SJSA1 (cell line): ENCODE results near the gene METTL24. TPM values are rescaled to one million over a fixed set of nuclear protein-coding genes. Genes with fewer than 3 reads are reported as not detected.
A peak's percentile ranks its signal among the peaks of the same experiment; 100 is the strongest.

Experiments
- DNase-seq, 2 experiments: peaks; one replicate each; pipeline ENCODE4 v3.0.0-alpha.2; 2015 to 2020; ENCODE audit warnings: low spot score in 2 of 2, low read depth in 1 of 2
- H3K27ac ChIP-seq: fragments of 250-450 bp; sonication (Bioruptor Pico); 2 replicates; pipeline ENCODE4 v1.5.1; 2020; ENCODE audit warnings: mild to moderate bottlenecking, moderate library complexity
- H3K27me3 ChIP-seq: fragments of 250-450 bp; sonication (Bioruptor Pico); replicated peaks from 2 replicates; pipeline ENCODE4 v1.5.1; 2020; ENCODE audit warnings: mild to moderate bottlenecking, moderate library complexity
- H3K36me3 ChIP-seq: fragments of 250-450 bp; sonication (Bioruptor Pico); 2 replicates; pipeline ENCODE4 v1.5.1; 2020; ENCODE audit warnings: mild to moderate bottlenecking
- H3K4me1 ChIP-seq: fragments of 250-450 bp; sonication (Bioruptor Pico); replicated peaks from 2 replicates; pipeline ENCODE4 v1.6.1; 2021; ENCODE audit warnings: mild to moderate bottlenecking
- H3K4me3 ChIP-seq: fragments of 250-450 bp; sonication (Bioruptor Pico); 2 replicates; pipeline ENCODE4 v1.5.1; 2020; ENCODE audit warnings: mild to moderate bottlenecking
- H3K9me3 ChIP-seq: fragments of 250-450 bp; sonication (Bioruptor Pico); replicated peaks from 2 replicates; pipeline ENCODE4 v1.5.1; 2020; ENCODE audit warnings: mild to moderate bottlenecking
- total RNA-seq: library from RNA; depleted of rRNA; stranded (reverse); fragments of >200 nt; shearing (Covaris generic); gene quantifications from 2 replicates; pipeline ENCODE4 v1.2.3, GENCODE V29; 2014

The METTL24 gene
- total RNA-seq, 1 experiment from 2014 or later = 0.58 TPM

- no peak for DNase-seq
- H3K4me3 ChIP-seq = no peak overlapping the region
- H3K27ac ChIP-seq = no peak overlapping the region
- H3K27me3 ChIP-seq = no peaks in the 10 kb centered on the region
- no peaks in the 10 kb centered on the region for H3K36me3 ChIP-seq
- H3K4me1 ChIP-seq = no peaks in the 10 kb centered on the region
- no peaks in the 10 kb centered on the region for H3K9me3 ChIP-seq
These were observed 20.4 kb upstream of the METTL24 start for GRCh38 chr6:110378552-110378951.

GRCh38 chr6:110369066-110369465 is 10.9 kb upstream of the METTL24 start:
- no peaks in the 10 kb centered on the region; the same call in 1 of the 2 replicates for H3K27me3 ChIP-seq
- no peaks in the 10 kb centered on the region for H3K36me3 ChIP-seq
- no peak for DNase-seq

GRCh38 chr6:110368284-110368683 is 10.1 kb upstream of the METTL24 start:
- Histone ChIP-seq H3K36me3 (no peaks in the 10 kb centered on the region), H3K4me3 (no peak overlapping the region), H3K9me3 (no peaks in the 10 kb centered on the region), H3K27me3 (no peaks in the 10 kb centered on the region; the same call in 1 of the 2 replicates), H3K4me1 (peaks cover 35% of the 10 kb centered on the region), H3K27ac (no peak overlapping the region)
- no peak for DNase-seq

More at GRCh38 chr6:110369066-110369465, 10.9 kb upstream of the METTL24 start:
- Histone ChIP-seq H3K4me3 (no peak overlapping the region), H3K4me1 (peaks cover 27% of the 10 kb centered on the region), H3K9me3 (no peaks in the 10 kb centered on the region), H3K27ac (no peak overlapping the region)

- H3K36me3 ChIP-seq = no peaks in the 10 kb centered on the region
- H3K9me3 ChIP-seq = no peaks in the 10 kb centered on the region
- DNase-seq = no peak
- H3K4me3 ChIP-seq = no peak overlapping the region
- H3K27ac ChIP-seq = no peak overlapping the region
- peaks cover 40% of the 10 kb centered on the region for H3K4me1 ChIP-seq
- H3K27me3 ChIP-seq = no peaks in the 10 kb centered on the region; the same call in 1 of the 2 replicates
These were observed 9.7 kb upstream of the METTL24 start for GRCh38 chr6:110367825-110368224.

- no peaks in the 10 kb centered on the region; the same call in 1 of the 2 replicates for H3K27me3 ChIP-seq
- DNase-seq = no peak
- no peaks in the 10 kb centered on the region; the same call in 1 of the 2 replicates for H3K9me3 ChIP-seq
- no peaks in the 10 kb centered on the region for H3K36me3 ChIP-seq
- no peak overlapping the region for H3K27ac ChIP-seq
- peaks cover 43% of the 10 kb centered on the region for H3K4me1 ChIP-seq
- H3K4me3 ChIP-seq = no peak overlapping the region
These were observed 8.8 kb upstream of the METTL24 start for GRCh38 chr6:110366975-110367374.

DNA sequence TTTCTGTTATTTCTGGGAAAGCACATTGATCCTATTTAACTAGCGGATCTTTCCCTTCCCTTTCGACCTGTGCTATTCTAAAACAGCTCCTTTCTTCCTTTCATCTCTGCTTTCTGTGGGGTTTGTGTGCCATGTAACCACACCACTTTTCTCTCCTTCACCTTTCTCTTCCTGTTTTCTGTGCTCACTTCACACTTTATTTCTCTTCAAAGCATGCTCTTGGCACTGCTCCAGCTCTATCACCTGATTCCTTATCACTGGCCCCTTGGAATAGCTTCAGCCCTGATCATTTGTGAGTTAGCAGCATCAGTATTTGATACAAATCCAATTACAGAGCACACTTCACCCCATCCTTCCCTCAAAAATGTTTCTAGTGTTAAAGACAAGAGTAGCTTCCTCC is 8.1 kb upstream of the METTL24 start:
- Histone ChIP-seq H3K4me3 (no peak overlapping the region), H3K36me3 (no peaks in the 10 kb centered on the region), H3K27ac (no peak overlapping the region), H3K4me1 (peaks cover 43% of the 10 kb centered on the region), H3K27me3 (no peaks in the 10 kb centered on the region; the same call in 1 of the 2 replicates), H3K9me3 (no peaks in the 10 kb centered on the region; the same call in 1 of the 2 replicates)
- no peak for DNase-seq

DNA sequence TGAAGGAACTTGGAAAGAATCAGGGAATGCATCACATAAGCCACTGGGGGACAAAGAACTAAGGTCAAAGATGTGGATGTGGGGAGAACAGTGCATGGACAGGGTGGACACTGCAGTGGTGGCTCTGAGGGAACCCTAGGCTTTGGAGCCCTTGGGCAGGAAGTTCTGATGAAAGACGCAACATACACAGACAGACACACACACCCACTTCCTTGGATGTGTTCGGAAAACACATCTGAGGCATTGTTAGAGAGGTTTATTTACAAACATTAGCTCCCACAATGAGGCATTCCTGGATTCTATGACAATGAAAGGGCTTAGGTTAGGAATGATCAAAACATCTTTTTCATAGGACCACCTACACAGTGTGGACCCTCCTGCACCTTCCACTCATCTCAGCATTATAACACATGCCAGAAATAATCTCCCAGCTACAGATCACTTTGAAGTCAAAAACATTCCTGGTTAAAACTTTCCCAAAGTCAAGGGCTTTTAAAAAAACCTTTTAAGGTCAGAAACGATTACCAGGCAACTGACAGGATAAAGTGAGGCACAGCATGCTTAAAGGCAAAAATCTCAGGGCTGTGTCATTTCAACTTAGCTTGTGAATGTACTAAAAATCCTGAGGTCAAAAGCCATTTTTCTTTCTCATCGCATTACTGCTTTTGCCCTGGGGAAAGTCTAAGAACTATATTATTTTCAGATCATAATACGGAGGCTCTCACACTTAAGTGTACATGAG is 6.4 kb upstream of the METTL24 start:
- DNase-seq = peak; percentile 58 to 84
- Histone ChIP-seq H3K9me3 (no peaks in the 10 kb centered on the region; the same call in 1 of the 2 replicates), H3K4me1 (peaks cover 43% of the 10 kb centered on the region), H3K36me3 (no peaks in the 10 kb centered on the region), H3K27ac (peak overlapping the region; percentile 69), H3K4me3 (no peak overlapping the region), H3K27me3 (no peaks in the 10 kb centered on the region; the same call in 1 of the 2 replicates)

GRCh38 chr6:110363748-110364147 is 5.6 kb upstream of the METTL24 start:
- DNase-seq = peak in 1 of 2 experiments; percentile 37
- no peak overlapping the region for H3K4me3 ChIP-seq
- no peaks in the 10 kb centered on the region; the same call in 1 of the 2 replicates for H3K27me3 ChIP-seq
- no peaks in the 10 kb centered on the region; the same call in 1 of the 2 replicates for H3K9me3 ChIP-seq
- peak overlapping the region; percentile 42 for H3K27ac ChIP-seq
- peaks cover 42% of the 10 kb centered on the region for H3K4me1 ChIP-seq
- no peaks in the 10 kb centered on the region for H3K36me3 ChIP-seq

DNA sequence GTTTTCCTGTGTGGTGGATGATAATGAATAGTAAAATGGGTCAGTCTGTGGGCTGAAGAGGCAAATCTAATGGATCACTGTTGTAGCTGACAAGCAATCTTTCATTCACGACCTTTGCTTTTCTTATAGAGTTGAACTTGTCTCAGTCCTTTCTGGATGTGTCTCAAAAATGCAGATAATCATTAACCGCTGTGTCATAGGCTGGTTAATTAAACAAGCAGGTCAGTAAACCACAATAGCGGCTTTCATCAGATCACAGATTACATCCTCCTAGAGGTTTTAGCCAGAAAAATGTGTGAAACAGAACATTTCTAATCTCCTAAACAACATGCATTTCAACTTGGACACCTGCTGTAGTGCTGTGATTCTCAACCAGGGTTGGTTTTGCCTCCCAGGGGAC is 2.5 kb upstream of the METTL24 start:
- no peak overlapping the region for H3K4me3 ChIP-seq
- DNase-seq = no peak
- H3K27ac ChIP-seq = no peak overlapping the region
- peaks cover 34% of the 10 kb centered on the region for H3K4me1 ChIP-seq
- H3K36me3 ChIP-seq = no peaks in the 10 kb centered on the region
- no peaks in the 10 kb centered on the region; the same call in 1 of the 2 replicates for H3K9me3 ChIP-seq
- 0 out of 2 replicates have a peak, but pooled peaks cover 2% of the 10 kb centered on the region for H3K27me3 ChIP-seq

DNA sequence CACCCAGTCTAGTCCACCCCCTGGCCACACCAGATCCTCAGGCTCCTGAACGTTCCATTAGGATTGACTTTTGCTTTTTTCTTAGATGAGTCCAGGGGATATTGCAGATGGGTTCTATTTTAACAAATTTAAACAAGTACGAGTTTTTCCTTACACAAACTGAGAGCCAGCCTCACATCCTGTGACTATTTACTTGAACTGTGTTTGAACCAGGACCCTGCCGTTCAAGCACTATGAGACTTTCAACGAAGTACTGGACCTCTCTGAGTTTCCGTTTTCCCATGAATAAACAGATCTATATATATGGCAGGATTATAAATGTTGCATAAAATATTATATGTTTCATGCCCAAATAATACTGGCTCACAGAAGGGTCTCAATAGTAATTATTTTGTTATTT is 1.4 kb upstream of the METTL24 start:
- H3K27ac ChIP-seq = no peak overlapping the region
- 0 out of 2 replicates have a peak, but pooled peaks cover 2% of the 10 kb centered on the region for H3K27me3 ChIP-seq
- no peak for DNase-seq
- no peaks in the 10 kb centered on the region for H3K36me3 ChIP-seq
- H3K4me1 ChIP-seq = peaks cover 30% of the 10 kb centered on the region
- H3K9me3 ChIP-seq = no peaks in the 10 kb centered on the region; the same call in 1 of the 2 replicates
- H3K4me3 ChIP-seq = no peak overlapping the region

GRCh38 chr6:110358553-110359160 is 508 bp upstream of the METTL24 start:
- H3K27me3 ChIP-seq = 0 out of 2 replicates have a peak, but pooled peaks cover 2% of the 10 kb centered on the region
- no peak overlapping the region for H3K27ac ChIP-seq
- DNase-seq = no peak
- H3K9me3 ChIP-seq = no peaks in the 10 kb centered on the region; the same call in 1 of the 2 replicates
- H3K4me3 ChIP-seq = no peak overlapping the region
- peaks cover 21% of the 10 kb centered on the region for H3K4me1 ChIP-seq
- no peaks in the 10 kb centered on the region for H3K36me3 ChIP-seq

- no peak overlapping the region for H3K27ac ChIP-seq
- H3K9me3 ChIP-seq = no peaks in the 10 kb centered on the region
- H3K4me1 ChIP-seq = peaks cover 9% of the 10 kb centered on the region
- H3K27me3 ChIP-seq = 0 out of 2 replicates have a peak, but pooled peaks cover 2% of the 10 kb centered on the region
- no peak overlapping the region for H3K4me3 ChIP-seq
- H3K36me3 ChIP-seq = no peaks in the 10 kb centered on the region
- DNase-seq = no peak
These were observed 868 bp downstream of the METTL24 start for GRCh38 chr6:110357298-110357663.

GRCh38 chr6:110356778-110357177 is 1.4 kb downstream of the METTL24 start:
- no peaks in the 10 kb centered on the region for H3K36me3 ChIP-seq
- H3K4me3 ChIP-seq = no peak overlapping the region
- no peaks in the 10 kb centered on the region for H3K9me3 ChIP-seq
- 0 out of 2 replicates have a peak, but pooled peaks cover 2% of the 10 kb centered on the region for H3K27me3 ChIP-seq
- DNase-seq = no peak
- peaks cover 9% of the 10 kb centered on the region for H3K4me1 ChIP-seq
- H3K27ac ChIP-seq = no peak overlapping the region

DNA sequence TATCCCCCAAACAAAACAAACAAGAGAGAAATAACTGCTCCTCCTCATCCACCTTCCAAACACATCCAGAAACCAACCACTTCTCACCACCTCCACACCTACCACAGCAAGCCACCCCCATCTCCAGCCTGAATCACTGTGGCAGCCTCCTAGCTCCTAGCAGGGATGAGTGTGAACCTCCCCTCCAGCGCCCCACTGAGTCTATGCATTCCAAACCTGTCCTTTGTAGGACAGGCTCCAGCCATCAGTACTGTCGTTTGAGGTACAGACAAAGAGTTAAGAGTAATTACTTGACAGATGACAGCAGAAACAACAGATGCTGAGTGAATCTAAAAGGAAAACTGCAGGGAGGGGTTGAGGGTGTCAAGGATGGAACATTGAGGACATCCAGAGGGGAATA is 2.4 kb downstream of the METTL24 start:
- no peak for DNase-seq
- H3K27ac ChIP-seq = no peak overlapping the region
- no peak overlapping the region for H3K4me3 ChIP-seq
- H3K36me3 ChIP-seq = no peaks in the 10 kb centered on the region
- no peaks in the 10 kb centered on the region for H3K9me3 ChIP-seq
- H3K4me1 ChIP-seq = peaks cover 9% of the 10 kb centered on the region
- H3K27me3 ChIP-seq = 0 out of 2 replicates have a peak, but pooled peaks cover 2% of the 10 kb centered on the region
